HG03565 (cell line): Measurements from ENCODE around the gene PCDH15.

Experiments
- ATAC-seq: cut with Tn5 transposase; IDR thresholded peaks from one replicate; pipeline ENCODE4 v1.9.1; 2021; ENCODE audit warnings: mild to moderate bottlenecking, moderate library complexity; ENCODE audit not compliant: unreplicated experiment

The PCDH15 gene

DNA sequence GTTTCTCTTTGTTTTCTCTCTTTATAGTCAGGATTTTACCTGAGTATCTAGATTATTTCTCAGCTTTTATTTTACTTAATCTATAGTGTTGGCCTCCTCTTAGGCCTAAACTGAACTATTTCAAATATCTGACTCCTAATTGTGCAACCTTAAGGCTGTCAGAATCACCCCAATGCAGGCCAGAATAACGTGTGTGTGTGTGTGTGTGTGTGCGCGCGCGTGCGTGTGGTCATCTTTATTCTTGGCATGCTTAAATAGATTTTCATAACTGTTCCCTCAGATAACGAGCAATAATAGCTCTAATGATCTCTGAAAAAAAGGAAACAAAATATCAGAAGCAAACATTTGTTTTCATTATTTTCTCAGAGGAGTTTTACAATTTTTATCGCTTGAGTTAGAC is 92.4 kb downstream of the PCDH15 start:
- ATAC-seq: no peak

DNA sequence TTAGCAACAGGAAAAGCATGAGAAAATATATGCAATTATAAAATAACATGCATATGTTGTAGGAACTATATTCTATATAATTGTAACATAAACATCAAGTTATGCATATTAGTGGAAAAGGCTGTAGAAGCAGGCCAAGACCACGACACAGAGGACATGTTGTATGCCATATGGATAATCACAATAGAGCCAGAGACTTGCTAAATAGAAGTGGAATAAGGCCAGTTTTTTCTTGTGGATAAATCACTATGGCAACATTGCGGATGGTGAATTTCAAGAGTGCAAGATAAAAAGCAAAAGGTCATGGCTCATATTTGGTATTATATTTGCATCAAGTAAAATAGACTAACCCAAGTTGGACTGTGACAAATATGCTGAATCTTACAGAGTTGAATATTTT is 93.0 kb downstream of the PCDH15 start:
- no peak for ATAC-seq

DNA sequence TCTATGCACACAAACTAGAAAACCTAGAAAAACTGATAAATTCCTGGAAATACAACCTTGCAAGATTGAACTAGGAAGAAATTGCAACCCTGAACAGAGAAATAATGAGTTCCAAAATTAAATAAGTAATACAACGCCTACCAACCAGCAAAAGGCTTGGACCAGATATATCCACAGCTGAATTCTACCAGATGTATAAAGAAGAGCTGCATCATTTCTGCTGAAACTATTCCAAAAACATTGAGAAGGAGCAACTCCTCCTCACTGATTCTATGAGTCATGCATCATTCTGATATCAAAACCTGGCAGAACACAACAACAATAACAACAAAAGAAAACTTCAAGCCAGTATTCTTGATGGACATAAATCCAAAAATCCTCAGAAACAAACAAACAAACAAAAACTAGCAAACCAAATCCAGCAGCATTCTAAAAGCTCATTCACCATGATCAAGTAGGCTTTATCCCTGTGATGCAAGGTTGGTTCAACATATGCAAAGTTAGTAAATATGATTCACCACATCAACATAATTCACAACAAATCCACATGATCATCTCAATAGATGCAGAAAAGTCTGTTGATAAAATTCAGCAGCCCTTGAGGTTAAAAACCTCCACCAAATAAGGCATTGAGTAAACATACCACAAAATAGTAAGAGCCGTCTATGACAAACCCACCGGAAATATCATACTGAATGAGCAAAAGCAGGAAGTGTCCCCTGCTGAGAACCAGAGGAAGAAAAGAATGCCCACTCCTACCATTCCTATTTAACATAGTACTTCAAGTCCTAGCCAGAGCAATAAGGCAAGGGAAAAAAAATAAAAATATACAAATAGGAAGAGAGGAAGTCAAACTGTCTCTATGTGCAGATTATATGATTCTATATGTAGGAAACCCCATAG is 98.2 kb downstream of the PCDH15 start:
- no peak for ATAC-seq

DNA sequence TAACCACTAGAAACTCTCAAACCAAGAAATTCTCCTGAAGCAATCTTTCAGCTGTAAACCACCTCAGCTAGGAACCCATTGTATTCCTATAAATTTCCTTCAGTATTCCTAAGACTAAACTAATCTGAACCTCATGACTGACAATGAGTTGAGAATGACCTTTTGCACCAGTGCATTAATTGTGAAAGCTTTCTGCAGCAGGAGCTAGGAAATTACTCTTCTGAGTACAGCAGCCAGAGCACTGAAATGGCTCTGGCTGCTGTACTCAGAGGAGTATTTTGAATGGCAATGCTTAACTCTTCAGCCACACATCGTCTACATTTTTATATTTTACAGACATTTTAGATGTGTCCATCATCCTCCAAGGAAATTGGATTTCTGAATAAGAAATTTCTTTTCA is 109.7 kb downstream of the PCDH15 start:
- ATAC-seq: no peak

DNA sequence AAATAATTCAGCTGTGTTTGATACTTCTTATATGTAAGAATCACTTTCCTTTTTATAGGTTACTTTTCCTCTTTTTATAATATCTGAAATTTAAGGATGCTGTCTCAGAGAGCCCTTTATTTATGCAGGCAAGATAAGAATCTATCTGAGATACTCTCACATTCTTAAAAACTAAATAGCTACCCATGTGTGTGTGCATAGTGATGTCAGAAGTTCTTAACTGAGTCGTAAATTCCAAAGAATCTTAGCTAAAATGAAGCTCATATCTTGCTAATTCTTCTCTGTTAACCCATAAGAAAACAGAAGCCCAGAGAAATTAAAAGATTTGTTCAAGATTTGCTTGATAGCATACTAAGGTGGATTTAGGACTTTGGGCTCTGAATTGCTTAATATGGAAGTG is 118.5 kb downstream of the PCDH15 start:
- no peak for ATAC-seq

DNA sequence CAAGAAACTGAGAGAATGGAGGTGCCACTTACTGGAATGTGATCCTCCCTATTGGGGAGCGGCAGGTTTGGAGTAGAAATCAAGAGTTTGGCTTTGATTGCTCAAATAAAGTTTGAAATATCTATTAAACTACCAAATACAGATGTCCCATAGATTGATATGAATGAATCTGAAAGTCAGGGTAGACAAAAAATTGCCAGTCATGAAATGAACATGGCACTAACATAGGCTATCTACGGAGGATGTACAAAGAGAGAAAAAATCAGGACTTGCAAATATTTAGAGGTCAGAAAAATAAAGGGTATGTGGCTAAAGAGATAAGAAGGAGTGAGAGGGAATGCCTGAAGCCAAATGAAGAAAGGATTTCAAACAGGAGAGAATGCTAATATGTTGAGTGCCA is 119.9 kb downstream of the PCDH15 start:
- no peak for ATAC-seq

DNA sequence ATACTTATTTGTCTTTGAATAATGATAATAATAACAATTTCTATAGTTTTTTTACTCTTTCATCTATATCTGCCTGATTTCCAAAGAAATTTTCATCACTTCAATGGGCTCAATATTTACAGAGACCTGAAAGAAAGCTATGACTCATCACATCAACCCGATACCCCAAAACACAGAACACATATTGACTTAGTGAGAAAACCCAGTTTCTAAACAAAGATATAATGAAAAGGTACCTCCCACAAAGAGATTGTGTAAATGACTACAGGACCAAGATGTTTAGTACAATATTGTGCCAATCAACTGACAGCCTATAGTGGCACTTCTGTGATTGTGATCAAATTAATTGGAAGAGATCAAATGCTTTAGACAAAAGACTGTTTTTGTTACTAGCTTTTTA is 133.9 kb downstream of the PCDH15 start:
- ATAC-seq: no peak

DNA sequence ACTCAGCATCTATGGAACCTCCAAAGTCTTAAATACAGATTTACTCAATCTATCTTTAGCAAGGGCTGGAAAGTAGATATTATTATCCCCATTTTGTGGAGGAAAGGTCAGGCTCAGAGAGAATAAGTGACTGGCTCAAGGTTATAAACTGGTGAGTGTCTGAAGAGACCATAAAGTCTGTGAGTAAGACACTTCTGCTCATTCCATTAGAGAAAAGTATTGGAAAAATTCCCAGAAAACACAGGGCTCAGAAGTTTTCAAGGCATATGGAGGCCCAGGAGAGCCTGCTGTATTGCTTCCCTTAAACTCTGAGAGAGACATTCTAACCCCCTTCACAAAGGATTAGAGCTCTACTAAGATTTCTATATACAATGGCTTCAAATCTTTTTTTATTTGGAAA is 134.8 kb downstream of the PCDH15 start:
- no peak for ATAC-seq

DNA sequence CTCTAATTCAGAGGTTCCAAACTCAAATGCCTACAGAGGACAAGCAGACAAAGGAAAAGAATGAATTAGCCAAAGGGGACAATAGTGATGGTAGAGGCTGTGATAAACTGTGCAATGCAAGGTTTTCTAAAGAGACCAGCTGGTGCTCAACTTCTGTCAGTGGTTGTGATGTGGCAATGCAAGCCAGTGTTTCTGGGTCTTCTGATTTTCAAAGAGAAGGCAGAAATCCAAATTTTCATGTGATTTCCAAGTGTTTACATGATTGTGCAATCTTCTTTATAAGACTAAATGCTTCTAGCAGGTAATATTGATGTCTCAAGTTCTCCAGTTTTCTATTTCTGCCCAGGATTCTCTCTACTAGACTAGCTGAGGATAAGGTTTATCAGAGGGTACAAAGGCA is 135.9 kb downstream of the PCDH15 start:
- ATAC-seq: no peak

DNA sequence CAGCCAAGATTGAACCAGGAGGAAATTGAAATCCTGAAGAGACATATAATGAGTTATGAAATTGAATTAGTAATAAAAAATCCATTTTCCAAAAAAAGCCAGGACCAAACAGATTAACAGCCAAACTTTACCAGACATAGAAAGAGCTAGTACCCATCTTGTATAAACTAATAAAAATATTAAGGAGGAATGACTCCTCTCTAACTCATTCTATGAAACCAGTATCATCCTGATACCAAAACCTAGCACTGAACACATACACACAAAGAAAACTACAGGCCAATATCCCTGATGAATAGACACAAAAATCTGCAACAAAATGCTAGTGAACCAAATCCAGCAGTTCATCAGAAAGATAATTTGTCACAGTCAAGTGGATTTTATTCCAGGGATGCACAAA is 140.6 kb downstream of the PCDH15 start:
- no peak for ATAC-seq

DNA sequence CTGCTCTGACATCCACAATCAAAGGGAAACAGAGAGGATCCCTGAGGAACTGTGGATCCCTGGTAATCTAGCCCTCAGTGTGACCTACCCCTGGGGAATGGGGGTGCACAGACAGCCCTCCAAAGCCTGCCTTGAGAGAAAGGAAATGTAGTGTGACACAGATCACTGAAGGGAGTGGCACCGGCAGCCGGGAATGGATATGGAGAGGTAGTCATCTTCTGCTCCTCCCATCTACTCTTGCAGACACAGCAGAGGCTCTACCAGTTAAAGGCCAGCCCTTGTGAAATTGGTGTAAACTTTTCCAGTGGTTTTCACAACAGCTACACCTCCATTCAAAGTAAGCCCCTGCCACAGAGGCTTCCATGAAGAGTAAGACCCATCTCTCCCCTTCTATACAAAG is 144.4 kb downstream of the PCDH15 start:
- no peak for ATAC-seq

DNA sequence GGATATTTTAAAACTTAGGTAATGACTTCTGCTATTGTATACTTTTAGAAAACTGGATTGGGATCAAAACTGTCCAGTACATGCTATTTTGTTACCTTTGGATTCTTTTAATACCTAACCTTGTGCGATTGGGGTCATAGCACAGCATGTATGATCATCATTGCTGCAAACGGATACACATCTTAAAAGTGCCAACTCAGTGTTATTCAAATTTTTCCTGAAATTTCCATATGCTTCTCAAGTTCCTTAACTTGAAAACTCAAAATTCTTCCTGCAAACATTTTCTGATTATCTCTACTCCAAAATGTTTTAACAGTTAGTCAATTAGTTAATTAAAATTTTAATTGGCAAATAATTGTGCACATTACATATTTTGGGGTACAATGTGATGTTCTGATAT is 147.5 kb downstream of the PCDH15 start:
- ATAC-seq: no peak

DNA sequence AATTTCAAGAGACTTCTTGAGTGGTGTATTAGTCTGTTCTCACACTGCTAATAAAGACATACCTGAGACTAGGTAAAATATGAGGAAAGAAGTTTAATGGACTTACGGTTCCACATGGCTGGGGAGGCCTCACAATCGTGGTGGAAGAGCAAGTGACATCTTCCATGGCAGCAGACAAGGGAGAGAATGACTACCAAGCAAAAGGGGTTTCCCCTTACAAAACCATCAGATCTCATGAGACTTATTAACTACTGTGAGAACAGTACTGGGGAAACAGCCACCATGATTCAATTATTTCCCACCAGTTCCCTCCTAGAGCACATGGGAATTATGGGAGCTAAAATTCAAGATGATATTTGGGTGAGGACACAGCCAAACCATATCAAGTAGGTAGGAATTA is 150.5 kb downstream of the PCDH15 start:
- ATAC-seq: no peak

DNA sequence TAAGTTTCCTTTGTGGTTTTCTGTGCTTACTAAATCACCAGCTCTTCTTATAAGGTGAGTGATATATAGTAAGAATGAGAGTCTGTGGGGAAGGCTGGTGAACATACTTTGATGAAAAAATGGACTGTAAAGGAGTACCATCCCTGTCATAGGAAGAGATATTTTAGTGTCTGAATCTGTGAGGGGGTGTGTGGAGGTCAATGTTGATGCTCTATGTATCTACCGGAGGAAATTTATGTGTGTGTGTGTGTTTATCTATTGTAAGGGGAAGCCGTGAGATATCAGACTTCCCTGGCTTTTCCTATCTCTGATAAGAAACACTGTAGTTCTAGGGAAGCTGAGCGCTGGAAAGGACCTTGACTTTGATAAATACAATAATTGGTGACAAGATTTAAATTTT is 179.0 kb downstream of the PCDH15 start:
- ATAC-seq: no peak

DNA sequence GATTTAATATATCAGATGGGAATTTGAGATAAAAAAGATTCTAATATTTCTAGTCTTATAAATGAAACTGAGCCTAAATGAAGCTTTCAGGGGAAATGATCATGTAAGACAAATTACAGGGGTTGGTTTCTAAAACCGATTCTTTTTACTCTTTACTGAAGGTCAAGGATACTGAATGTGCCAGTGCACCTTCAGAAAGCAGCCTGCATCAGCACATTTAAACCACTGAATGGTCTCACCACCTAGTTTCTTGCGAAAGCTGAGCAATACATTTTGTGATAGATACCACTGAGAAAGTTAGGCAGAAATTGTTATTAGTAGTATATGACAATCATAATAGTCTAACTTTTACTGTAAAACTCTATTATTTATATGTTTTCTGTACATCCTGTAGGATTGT is 180.7 kb downstream of the PCDH15 start:
- no peak for ATAC-seq

DNA sequence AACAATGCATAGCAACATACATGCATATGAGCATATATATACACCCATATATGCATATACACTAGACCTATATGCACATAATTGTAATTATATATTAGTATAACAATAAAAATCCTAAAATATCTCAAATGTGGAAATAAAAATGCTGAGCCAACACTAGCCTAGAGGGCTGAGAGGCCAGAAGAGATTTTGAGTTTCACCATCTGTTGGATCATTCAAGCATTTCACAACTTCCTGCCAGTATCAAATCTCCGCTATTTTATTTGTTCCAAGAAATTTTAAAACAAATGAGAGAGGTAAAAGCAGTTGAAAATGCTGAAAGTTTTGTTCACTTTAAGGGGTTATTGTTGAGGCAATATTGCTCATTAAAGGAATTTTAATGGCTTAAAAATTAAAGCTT is 187.0 kb downstream of the PCDH15 start:
- ATAC-seq: no peak

DNA sequence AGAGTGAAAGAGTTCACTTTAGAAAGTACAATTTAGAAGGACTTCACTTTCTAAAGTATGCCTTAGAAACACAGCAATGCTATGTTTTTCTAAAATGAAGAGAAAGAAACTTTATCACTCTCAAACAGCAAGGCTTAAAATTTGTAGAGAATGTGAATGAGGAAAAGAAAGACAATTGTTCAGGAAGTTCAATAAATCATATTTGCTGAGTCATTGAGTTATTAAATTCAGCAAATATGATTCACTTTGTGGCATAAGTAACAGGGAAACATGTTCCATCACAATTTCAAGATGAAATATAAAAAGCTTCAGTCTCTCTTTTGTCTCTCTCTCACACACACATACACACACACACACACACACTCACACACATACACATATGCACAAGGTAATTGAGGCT is 187.9 kb downstream of the PCDH15 start:
- ATAC-seq: no peak

DNA sequence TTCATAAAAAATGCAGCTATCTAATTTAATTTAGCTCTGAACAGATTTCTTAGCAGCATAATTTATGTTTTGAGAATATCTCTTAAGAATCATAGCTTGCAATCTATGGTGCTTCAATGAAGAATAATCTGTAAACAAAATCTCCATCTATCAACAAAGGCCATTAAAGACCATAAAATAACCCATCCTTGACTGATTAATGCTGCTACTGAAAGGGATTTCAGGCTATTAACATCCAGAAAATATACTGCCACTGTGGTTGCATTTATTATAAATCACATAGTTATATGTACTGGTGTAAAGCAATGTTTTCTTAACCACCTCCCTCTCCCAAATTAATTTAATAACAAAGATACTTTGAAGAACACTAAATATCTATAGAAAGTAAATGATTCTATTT is 191.6 kb downstream of the PCDH15 start:
- ATAC-seq: no peak

DNA sequence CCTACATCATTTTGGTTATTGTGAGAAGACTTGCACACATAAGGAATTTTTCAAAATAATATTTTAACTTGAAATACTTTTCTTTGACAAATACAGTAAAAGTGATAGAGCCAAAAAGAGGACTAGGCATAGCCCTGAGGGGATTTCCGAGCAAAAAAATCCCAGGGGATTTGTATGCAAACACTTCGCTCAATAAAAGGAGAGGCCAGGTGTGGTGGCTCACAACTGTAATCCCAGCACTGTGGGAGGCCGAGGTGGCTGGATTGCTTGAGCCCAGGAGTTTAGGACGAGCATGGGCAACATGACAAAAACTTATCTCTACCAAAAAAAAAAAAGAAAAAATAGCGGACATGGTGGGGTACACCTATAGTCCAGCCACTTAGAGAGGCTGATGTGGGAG is 193.0 kb downstream of the PCDH15 start:
- no peak for ATAC-seq

DNA sequence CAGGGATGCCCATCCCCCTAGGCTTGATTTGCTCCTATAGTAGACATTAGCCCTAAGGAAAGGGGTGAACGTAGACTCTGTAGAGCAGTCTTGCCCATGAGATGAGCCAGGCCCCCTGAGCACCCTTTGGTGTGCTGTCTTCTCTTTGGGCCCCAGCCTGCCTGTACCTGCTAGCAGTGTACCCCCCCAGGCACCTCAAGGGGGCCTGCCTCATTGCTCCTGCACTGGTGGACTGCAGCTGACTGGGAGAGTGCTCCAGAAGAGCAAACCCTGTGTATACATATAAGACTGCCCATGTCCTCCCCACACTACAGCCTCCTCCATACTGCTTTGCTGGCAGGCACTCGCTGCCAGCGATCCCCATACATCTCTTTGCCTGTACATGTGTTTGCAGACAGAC is 206.7 kb downstream of the PCDH15 start:
- ATAC-seq: no peak

DNA sequence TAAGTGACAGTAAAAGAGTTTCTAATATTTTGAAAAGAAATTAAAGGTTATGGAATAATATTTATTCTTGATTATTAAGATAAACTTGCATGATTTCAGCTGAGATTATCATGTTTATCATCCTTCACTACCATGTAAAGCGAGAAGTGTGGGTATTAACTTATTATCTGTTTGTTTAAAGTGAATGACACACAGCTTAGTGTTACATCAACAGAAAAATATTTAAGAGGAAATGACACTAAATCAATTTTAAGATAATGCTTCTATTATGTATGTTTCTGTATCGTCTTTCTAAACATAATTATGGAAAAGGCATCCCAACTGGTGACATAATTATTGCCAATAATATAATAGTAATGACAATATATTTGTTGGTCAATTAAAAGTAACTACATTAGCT is 213.1 kb downstream of the PCDH15 start:
- no peak for ATAC-seq

DNA sequence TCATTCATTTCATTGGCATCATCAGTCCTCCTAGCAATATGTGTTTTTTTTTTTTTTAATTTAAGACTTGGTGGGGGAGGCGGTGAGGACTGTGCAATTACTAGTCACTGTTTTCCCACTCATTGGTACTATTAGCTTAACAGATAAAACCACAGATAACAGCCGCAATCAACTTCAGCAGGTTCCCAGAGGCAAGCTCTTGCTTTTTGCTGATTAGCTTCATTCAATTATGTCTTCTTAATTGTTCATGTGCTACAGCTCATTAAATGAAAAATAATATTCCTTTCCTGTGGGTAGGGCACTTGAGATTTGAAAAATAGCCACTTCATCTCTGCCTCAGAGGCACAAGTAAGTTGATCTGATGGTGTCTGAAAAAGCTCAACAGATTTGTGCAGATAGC is 215.5 kb downstream of the PCDH15 start:
- ATAC-seq: no peak

DNA sequence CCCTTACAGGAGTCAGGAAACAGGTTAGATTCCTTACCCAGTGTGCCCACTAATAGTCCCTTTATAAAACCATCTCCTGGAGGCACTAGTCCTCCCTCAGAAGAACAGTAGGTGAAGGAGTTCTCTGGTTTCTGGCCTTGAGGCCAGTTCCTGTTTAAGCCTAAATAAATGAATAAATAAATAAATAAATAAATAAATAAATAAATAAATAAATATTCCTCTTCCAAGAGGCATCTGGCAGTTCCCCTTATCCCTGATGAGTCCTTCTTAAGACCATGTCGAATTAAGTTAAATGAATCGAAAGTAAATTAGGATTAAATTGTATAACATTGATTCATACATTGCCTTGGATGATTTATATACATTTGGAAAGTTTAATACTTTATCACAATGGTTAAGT is 223.3 kb downstream of the PCDH15 start:
- no peak for ATAC-seq
